ENCODE measurements around the gene C9orf78.

Gene C9orf78

DNA sequence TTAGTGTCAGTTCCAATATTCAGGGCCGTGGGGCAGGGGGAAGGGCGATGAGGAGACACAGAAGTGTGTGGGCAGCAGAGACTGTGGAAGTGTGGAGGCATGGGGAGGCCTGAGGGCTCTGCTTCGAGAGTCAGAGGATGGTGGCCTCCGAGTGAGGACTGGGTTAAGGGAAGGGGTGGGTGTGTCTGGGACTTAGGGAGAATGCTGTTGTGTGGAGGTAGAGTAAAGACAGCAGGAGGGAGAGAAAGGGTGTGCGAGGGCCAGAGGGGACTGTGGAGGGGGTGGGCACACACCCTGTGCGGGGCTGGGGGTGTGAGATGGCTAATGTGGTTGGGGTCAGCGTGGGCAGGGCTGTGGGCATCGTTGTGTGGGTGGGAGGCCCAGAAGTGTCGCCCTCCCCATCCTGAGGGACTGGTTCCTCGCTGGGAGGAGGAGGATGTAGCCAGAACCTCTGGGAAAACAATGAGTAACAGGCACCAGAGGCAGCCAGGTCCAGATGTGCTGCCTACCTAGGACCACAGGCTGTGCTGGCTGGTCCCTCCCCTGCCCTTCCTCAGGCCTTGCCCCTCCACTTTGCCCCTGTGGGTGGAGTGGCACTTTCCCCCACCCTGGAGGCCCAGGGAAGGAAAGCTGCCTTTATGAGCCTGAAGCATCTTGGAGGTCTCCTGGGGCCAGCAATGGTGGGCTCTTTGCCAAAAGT is 4.4 kb upstream of the C9orf78 start:
- DNase-seq: peak; percentile 28

DNA sequence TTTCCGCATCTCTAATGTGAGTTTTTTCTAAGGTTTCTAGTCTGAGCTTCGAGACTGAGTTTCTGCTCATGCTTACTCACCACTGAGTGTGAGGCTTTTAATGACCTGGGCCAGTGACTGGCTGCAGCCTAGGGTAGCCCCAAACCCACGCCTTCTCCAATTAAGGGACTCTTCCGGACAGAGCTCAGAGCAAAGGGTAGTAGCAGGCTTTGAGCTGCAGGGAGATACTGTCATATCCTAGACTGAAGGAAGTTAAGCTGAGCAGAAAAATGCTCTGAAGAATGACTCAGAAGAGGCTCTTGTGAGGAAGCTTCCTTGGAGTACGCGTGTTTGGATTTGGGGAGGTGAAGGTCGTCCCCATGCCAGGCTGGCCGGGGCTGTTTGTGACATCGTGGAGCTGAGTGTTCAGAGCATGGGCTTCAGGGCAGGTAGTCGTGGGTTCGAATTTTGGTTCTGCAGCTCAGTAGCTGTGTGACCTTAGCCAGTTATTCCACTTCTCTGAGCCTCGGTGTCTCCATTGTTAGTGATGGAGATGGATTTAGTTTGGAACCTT is 3.7 kb upstream of the C9orf78 start:
- DNase-seq: peak; percentile 69

DNA sequence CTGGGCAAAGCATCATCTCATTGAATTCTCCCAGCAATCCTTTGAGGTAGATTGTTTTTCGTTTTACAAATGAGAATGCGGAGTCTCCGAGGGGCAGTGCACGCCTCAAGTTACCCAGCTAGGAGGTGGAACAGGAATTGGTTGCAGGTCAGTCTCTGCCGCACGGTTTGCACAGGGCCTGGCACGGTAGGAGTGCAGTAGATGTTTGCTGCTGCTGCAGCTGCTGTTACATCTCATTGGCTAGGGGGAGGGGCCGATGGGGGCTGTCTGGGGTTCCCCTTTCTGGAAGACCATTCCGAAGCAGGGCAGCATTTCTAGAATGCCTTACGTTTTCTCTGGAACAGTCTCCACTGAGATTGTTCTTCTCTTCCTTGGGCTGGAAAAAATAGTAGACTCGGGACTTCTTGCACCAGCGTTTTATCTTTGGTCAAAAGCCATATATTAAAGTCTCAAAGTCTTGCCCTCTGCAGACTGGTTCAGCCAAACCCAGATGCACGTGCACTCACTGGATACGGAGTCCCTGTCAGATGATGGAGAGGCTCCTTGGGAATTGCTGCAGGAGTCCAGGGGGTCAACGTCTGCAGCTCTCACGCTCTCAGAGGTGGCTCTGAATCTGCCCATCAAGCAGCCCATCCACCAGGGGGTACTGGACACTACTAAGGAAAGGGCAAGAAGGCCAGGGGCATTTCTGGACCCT is 1.4 kb upstream of the C9orf78 start:
- DNase-seq: peak; percentile 59

DNA sequence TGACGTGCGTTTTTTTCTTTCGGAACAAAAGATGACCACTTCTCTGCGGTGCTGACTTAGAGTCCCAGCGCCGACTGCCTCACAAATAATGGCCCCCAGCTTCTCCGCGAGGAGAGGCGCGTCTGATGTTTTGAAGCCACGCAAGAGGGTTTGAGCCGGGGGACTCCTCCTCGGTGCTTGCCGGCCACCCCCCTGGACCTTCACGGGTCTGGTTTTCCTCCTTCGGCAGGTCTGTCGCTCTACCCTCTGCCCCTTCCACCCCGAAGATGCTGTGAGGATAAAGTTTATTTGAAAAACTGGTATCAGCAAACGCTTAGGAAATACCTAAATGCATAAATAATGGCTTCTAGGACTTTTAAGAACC is 767 bp upstream of the C9orf78 start:
- no peak for DNase-seq

DNA sequence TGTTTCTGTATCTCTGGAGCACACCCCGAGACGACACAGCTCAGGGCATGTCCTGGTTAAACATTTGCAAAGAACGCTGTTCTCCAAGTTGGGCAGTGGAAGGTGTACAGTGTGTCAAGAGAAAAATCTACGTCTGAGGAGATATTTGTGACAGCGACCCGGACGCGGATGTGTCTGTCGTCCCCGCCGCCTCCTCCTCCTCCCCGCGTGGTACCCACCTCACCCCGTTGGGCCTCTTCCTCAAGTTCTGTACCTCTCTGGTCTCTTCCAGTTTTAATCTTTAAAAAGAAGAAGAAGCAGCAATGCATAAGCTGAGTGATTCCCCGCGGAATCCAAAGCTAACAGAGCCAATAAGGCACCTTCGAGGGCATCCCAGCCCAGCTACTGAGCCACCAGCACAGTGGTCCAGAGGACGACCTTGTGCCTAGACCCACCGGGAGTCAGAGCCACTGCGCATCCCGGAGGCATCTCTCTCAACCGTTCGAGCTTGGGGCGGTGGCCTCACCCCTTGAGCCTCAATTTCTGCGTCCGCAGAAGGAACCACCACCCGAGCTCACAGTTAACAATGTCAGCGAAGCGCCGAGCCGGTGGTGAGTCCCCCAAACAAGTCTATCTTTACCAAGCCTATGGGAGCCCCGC is 467 bp downstream of the C9orf78 start:
- DNase-seq: peak; percentile 59

DNA sequence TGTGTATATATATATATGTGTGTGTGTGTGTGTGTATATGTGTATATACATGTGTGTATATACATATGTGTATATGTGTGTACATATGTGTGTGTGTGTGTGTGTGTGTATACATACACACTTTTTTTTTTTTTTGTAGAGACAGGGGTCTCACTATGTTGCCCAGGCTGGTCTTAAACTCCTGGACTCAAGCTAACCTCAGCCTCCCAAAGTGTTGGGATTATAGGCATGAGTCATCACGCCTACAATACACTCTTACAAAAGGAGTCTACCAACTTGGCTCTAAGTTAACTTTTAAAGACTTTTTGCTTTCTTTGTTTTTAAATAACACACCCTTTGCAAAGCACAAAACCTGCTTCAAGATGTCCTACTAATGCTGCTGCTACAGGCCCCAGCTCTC is 2.1 kb downstream of the C9orf78 start:
- DNase-seq: no peak

DNA sequence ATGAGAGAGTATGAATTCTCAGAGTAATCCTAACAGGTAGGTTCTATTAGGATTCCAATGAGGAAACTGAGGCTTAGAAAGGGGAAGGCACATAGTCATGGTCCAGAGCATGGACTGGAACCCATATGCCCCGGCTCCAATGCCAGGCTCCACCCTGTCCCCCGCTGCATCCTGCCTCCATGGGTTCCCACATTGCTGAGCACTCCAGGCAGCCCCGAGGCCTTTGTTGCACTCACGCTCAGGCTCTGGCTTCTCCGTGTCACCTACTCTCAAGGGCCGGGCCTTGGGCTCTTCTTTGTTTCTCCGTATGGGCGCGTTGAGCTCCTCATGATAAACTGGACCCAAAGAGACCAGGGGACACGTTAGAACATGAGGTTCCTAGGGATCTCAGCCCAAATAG is 6.1 kb downstream of the C9orf78 start:
- DNase-seq: no peak

DNA sequence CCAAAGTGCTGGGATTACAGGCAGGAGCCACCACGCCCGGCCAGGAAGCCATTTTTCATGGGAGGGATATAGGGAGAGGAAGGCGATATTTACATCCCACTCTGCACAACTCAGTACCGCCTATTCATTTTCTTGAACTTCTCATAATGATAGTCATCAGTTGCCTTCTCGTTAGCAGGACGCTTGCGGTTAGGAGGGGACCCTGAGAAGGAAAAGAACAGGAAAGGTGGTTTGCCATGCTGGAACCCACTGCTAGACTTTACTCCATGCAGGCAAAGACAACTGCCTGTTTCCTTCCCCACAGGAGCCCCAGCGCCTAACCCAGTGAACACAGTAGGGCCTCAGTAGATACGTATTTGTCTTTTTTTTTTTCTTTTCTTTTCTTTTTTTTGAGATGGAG is 7.0 kb downstream of the C9orf78 start:
- DNase-seq: no peak

DNA sequence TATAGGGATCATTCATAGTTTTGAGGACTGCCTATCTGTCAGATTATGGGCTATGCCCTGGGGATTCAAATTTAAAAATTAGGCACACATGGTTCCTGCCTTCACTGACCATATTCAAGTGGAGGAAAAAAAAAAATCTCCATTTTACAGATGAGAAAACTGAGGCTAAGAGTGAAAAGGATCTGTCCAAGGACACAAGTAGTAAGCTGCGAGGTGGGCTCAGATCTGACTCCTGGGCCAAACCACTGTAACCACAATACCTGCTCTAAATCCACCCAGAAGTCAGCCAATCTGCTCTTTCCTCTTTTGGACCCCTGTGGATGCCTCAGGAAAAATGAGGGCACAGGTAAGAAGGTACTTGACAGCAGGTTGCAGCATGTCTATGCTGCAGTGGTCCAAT is 8.3 kb downstream of the C9orf78 start:
- DNase-seq: no peak

DNA sequence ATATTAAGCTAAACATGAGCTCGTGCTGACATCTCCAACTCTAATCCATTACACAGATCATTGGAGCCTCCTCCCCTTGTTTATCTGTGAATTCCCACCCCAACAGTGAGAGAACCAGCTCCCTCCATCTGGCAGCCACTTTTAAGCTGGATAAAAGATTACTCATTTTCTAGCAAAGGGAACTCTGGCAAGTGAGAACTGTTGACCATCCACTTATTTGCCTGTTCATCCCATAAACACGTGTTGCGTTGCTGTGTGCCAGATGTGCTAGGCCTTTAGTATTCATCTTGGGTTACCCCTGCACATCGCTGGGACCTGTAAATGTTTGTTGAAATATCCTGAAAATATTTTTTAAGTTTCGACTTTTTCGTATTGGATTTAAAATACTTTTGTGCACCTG is 8.7 kb downstream of the C9orf78 start:
- DNase-seq: no peak

DNA sequence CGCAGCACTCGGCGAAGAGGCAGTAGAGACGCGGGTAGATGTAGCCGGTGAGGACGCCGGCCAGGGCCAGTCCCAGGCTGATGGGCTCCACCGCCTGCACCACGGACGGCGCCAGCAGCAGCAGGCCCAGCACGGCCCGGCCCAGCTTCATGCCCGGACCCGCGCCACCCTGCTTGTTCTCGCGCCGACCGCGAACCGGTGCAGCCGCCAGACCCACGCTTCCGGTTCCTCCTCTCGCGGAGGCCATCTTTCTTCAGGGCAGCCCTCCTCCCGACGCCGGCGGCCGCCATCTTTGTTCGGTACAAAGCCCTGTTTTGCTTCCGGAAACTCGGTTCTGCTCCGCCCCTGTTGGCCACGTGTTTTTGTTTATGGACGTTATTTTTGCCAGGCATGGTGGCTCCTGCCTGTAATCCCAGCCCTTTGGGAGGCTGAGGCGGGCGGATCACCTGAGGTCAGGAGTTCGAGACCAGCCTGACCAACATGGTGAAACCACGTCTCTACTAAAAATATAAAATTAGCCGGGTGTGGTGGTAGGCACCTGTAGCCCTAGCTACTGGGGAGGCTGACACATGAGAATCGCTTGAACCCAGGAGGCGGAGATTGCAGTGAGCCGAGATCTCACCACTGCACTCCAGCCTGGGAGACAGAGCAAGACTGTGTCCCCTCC is 11.0 kb downstream of the C9orf78 start, which contains the start of gene TOR1A:
Gene TOR1A (minus strand): TSS at position 202 of the 667 bp plus-strand sequence. CDS start 51 bp downstream, at position 151.
- peak; percentile 96 for DNase-seq

DNA sequence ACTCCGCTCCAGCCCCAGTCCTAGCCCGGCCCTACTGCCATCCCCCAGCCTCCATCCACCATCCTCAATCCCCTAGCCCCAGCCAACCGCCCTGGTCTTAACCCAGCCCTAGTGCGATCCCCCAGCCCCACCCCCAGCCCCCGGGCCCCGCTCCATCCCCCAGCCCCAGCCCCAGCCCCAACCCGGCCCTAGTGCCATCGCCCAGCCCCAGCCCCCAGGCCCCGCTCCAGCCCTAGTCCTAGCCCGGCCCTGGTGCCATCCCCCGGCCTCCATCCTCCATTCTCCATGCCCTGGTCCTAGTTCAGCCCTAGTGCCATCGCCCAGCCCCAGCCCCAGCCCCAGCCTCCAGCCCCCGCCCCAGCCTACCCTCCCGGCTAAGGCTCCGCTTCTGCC is 11.5 kb downstream of the C9orf78 start:
- DNase-seq: no peak

DNA sequence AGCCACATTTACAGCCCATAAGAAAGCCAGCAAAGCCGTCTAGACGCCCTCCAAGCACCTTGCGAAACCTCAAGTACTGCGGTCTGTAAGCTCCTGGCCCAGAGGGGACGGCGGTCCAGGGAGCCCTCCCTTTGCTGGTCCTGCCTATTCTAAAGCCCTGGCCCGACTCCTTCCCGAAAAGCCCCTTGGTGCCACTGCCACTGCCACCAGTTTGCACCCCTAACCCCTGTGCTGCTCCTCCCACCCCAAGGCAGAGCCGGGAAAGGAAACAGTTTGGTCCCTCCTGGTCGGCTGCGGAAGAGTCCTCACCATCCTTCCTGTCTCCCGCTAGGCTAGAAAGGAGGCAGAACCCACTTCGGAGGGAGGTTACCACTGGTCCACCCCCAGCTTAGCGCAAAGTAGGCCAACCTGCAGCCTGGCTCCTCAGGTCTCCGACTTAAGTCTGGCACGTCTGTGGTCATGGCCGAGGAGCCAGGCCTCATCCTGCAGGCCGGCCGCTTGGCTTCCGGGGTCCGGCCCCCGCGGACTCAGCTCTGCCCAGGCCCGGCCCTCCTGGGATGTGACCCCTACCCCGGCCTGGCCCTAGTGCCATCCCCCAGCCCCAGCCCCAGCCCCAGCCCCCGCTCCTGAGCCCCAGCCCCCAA is 12.1 kb downstream of the C9orf78 start:
- peak; percentile 40 for DNase-seq

DNA sequence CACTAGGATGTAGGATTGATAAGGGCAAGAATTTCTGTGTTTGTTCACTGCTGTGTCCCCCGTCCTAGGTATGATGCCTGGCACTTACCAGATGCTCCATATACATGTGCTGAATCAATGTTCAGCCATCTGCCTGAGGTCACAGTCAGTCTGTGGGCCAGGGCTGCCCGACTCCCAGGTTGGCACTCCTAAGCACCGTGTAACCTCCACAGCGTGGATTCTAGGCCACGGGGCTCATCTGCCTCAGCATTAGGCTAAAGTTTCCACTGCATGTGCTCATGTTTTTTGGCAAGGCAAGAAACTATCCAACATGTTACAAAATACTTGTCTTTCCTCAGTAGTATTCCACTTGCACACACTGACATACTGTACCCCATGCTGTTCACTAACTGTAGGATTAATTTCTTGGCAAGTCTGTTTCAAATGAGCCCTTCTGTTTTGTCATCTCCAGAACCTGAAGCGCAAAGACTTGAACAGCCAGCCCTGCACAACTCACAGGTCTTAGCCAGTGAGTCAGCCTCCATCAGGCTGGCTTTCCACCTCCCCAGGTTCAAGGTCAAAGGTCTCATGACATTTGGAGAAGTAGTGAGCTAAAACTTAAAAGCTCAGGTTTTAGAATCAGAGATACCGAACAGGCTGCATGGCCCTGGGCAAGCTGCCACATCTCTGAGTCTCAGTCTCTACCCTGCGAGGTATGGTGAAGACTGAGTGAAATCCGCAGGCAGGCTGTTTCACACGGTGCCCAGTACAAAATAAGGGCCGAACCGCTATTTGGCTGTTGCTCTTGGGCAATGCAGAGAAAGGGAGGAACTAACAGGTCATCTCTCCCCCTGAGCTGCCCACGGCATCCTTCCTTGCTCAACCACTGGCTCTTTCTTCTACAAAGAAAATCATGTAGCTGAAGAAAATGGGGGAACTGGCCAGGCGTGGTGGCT is 18.3 kb downstream of the C9orf78 start:
- no peak for DNase-seq

DNA sequence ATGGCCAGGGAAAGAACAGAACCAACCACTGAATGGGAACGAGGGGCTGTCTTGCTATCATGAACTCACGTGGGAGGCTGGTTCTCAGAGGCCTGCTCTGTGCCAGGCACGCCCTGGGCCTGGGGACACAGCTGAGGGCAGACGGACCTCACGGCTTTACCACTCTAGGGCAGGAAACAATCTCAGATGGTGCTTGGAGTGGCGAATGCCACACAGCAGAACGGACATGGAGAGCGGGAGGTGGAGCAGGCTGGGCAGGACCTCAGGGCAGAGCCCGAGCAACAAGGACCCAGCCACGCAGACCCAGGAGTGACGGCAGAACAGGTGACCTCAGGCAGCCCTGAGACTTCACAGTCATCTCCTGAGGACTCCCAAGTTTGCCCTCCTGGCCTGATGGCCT is 19.8 kb downstream of the C9orf78 start:
- no peak for DNase-seq

DNA sequence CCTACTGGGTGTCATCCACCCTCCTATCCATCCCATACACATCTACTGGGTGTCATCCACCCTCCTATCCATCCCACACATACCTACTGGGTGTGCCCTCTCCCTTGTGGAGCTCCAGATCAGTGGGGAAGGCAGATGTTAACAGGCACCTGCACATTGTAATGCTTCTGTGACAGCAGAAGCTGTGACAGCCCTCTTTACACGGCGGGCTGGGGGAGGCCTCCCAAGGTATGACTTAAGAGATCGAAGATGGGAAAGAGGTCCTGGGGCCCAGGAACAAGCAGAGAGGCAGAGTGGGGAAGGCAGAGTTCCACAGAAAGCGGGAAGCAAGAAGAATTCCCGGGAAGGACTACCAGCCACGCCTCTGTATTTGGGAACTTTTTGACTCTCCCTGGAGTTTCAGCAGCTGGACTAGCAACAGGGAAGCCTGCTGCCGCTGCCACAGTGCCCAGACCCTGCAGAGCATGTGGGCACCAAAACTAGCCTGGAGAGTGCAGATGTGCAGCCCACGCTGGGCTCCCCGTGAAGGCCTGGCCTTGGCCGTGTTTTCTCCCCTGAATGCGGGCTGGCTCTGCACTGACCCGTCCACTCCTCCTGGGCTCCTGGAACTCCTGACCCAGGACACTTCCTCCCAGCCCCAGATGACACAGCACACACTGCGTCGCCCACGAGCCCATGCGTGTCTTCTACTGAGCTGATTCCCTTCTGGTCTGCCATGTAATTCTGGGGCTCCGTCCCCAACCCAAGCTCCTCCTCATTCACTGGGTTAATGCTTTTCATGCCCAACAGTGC is 20.4 kb downstream of the C9orf78 start:
- DNase-seq: no peak

DNA sequence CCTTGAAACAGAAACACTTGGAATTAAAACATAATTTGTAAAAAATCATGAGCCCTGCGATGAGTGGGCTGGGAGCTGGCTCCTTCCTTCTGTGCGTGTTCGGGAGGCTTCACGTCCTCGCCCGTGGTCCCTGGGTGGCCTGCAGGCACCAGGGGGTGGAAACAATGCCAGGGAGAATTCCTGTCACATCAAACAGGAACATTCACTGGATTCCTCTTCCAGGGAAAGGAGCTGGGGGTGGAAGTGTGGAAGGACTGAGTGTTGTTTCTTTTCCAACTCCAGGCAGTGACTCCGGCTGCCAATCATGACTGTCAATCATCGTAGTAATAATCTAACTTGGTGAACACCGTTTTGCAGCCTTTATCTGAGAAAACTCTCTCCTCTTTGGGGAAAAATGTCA is 21.4 kb downstream of the C9orf78 start:
- DNase-seq: no peak

DNA sequence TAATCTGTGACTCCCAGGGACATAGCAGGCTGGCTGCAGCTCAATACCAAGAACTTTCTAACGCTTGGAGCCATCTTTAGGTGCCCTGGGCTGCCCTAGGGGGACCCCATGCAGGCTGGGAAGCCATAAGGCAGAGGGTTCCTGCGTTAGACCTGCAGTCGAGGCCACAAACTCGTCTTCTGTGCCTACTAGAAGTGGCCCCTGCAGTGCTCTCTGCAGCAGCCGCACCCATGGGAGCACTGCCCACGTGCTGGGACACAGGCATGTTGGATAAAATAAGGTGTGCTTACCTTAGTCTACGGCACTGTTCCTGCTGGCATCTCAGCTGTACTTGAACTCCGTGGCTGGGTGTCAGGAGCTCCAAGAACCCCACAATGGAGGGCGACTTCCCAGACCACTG is 22.7 kb downstream of the C9orf78 start:
- DNase-seq: no peak

DNA sequence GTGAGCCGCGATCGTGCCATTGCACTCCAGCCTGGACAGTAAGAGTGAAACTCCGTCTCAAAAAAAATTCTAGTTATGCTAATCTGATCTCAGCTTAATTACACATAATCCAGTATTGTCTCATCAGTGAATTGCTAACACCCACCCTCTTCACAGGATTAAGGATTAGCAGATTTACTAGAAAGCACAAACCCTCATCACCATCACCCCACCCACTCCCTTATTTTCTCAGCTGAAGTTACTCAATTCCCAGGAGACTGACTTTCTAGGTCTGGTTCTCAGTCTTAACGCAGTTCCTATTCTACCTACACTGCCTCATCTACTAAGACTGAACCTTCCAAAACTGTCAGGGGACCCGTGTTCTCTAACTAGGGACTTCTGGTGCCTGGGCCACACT is 23.1 kb downstream of the C9orf78 start:
- peak; percentile 18 for DNase-seq

DNA sequence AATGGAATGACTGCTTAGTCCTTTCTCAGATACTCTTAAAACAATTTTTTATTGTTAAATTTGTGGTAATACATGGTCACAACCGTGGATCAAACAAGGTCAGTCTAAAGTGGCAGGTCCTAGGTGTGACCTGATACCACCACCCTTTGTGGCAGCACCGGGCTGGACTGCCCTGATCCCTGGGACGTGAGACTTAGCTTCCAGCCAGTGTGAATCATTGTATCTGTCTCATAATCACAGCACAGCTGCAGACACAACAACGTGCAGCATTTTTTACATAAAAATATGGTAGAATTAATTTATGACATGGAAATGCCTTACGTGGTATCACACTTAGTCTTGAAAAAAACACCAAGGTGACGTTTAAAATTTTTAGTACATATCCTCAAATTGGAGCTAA is 24.3 kb downstream of the C9orf78 start:
- no peak for DNase-seq

DNA sequence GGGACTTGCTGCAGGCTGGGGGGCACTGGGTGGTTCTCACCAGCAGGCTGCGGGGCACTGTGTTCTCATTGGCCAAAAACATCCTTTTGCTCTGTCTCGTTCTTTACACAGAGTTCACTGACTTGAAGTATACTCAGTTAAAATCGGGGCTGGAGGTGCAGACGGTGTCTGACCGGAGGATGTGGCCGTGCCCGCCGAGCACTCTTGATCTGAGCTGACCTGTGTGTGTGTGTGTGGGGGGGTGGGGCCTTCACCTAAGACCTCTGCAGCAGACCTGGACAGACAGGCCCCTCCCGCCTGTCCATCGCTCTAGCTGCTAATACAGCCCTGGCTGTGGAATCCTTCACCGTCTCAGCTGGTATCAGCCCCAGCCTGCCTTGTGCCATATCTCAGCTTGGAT is 25.0 kb downstream of the C9orf78 start:
- no peak for DNase-seq
